Right renal cortex interstitium (tissue), 3 donors: ENCODE results near the gene BCAP31. TPM values are rescaled to one million over a fixed set of nuclear protein-coding genes. Genes with fewer than 3 reads are reported as not detected.
"Not testable (repeated sequence)": the region's sequence is repeated elsewhere in the genome, so short reads cannot be mapped to it uniquely, and the experiment has no call there.

Source experiments
- DNase-seq, 3 donors: peaks; one replicate each; pipeline ENCODE4 v3.0.0-alpha.2; 2013; ENCODE audit warnings: low read depth in 3 of 3, low spot score in 2 of 3
- polyA plus RNA-seq, 3 donors: library from polyadenylated mRNA; unstranded; fragments of 120-200 nt; gene quantifications; one replicate each; pipeline ENCODE4 v1.2.1, GENCODE V29; 2013; ENCODE audit not compliant: insufficient read length in 3 of 3

Gene BCAP31
- polyA plus RNA-seq, 3 donors, result 191 to 206 (median 202) TPM

- DNase-seq, result no peak
These were observed 39.0 kb downstream of the BCAP31 start for GRCh38 chrX:153685156-153685536.

GRCh38 chrX:153684467-153685155 is 39.6 kb downstream of the BCAP31 start:
- no peak for DNase-seq

DNA sequence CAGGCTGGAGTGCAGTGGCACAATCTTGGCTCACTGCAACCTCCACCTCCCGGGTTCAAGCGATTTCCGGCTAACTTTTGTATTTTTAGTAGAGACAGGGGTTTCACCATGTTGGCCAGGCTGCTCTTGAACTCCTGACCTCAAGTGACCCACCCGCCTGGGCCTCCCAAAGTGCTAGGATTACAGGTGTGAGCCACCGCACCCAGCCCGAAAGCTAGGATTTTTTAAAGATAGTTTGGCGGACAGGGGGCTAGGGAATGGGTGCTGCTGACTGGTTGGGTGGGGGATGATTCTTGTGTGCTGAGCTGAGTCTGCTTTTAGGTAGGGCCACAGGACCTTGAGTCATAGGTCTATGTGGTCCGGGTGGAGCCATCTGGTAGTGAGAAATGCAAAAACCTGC is 40.7 kb downstream of the BCAP31 start:
- DNase-seq, result not testable (repeated sequence)

GRCh38 chrX:153681175-153681574 is 43.0 kb downstream of the BCAP31 start:
- no peak for DNase-seq

GRCh38 chrX:153674219-153674851 is 49.9 kb downstream of the BCAP31 start:
- no peak for DNase-seq

DNA sequence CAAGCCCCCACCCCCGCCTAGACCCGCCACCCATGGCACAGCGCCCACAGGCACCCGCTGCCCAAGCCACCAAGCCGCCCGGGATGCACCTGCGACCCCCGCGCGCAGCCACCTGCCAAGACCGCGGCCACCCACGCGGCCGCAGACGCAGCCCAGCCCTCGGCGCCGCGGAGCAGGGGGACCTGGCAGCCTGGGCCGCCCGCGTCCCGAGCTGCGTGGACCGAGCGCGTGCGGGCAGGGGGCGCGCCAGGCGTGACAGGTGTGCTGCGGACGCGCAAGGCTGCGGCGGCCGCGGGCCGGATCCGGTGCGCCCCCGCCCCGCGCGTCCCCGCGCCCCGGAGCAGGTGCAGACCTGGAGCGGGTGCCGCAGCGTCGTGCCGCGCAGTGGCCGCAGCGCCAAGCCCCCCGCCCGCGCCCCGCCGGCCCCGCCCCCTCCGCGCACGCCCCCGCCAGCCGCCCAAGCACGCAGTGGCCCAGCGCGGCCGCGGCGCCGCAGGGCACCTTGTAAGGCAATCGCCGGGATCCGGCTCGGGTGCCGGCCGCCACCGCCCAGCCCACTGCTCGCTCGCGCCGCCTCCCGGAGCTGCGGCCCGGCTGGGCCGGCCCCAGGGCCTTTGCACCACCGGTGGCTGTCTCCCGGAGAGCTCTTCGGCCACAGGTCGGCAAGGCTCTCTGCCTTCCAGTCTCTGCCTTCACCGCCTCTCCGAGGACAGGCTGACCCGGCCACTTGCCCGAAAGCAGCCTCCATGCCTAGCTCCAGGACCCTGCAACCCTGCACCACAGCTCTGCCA is 50.6 kb downstream of the BCAP31 start, which contains the start of gene PNCK:
Gene PNCK (minus strand): TSS at position 386 of the 791 bp plus-strand sequence. CDS start 737 bp downstream, outside the sequence.
- no peak for DNase-seq

- DNase-seq, result no peak
These were observed 51.4 kb downstream of the BCAP31 start for GRCh38 chrX:153672531-153673427.

DNA sequence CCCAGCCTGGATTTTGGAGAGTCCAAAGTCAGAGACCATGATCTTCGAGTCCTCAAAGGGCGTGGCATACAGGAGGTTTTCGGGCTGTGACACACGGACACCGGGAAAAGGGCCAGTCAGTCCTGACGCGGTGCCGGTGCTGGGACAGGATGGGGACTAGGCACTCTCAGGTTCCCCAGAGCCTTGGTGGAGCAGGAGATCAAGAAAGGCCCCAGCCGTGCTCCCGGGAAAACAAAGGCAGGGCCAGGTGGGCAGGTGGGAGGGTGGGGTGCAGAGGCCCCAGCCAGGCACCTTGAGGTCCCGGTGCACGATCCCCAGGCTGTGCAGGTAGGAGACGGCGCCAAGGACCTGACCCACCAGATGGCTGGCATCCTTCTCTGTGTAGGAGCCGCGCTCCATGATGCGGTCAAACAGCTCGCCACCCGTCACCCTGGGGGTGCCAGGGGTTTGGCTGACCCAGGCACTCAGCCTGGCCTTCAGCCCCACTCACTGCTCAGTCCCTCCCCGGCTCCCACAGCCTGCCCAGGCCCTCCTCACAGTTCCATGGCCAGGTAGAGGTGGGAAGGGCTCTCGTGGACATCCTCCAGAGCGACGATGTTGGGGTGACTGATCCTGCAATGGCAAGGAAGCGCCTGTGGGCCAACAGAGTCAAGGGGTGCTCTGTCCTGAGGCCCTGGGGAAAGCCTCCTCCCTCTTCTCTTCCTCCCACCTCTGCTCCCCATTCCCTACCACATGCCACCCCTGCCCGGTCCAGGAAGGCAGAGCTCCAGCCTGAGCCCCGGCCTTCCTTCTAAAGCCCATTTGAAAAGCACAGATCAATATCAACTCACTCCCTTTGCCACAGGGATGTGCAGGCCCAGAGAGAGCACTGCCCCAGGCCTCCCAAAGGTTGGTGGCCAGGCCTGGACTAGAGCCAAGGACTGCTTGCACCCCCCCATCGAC is 52.3 kb downstream of the BCAP31 start:
- DNase-seq, result no peak

DNA sequence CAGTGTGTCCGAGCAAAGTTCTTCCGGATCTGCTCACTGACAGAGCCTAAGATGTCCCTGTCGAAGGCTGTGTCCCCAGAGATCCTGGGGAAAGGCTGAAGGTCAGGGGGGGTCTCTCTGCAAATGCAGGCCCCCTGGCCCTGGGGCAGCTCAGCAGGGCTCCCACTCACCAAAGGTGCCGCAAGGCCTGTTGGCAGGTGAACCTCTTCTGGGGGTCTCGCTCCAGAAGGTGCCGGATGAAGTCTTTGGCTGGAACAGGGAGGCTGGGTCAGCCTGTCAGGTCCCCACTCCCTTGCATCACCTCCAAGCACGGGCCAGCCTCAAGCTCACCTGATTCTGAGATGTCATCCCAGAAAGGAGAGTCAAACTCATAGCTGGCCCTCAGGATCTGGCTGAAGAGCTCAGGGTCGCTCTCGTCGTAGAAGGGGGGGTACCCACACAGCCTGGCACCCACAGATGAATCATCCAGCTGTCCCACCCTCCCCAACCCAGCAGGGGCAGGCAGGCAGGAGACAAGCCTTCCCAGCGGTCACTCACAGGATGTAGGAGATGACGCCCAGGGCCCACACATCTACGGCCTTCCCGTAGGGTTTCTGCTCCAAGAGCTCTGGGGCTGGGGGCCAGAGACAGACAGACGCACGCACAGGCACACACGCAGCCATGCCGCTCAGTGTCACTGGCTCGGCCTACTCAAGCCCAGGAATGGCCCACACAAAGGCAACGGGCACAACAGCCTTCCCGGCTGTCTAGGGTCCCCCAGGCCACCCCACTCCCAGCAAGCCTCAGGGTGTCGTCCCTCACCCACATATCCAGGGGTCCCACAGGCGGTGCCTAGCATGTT is 53.2 kb downstream of the BCAP31 start:
- DNase-seq, result no peak

DNA sequence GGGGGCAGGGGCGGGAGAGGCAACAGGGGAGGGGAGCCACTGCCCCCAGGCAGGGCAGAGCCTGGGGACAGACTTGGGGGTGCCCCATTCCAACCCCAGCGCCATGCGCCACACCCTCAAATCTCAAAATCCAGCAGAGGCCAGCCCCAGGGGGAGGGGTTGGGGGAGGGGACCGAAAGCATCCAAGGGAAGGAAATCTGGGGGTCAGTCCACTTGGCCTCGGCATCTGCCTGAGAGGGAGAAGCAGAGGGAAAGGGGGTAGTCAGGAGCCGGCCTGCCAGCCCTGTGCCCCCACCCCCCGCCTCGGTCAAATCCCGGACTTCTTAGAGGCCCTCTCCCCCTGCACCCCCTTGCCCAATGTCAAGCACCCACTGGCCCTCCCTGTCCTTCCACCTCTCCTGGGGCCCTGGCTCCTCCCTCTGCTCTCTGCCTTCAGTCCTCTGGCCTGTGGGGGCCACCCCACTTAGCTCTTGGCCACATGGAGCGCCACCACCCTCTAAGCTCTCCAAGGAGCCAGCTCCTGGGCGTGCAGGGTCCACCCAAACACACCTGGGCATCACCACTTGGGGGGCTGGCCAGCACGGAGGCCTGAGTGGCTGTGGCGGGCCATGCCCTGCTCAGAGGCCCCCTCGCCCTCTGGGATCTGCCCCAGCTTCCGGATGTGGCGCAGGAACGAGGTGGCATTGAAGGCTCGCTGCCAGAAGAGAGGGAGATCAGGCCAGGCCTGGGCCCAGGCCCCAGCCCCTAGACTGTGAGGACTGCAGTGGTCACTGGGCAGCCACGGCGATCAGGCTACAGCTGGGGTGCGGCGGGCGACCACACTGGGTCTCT is 54.1 kb downstream of the BCAP31 start:
- no peak for DNase-seq

DNA sequence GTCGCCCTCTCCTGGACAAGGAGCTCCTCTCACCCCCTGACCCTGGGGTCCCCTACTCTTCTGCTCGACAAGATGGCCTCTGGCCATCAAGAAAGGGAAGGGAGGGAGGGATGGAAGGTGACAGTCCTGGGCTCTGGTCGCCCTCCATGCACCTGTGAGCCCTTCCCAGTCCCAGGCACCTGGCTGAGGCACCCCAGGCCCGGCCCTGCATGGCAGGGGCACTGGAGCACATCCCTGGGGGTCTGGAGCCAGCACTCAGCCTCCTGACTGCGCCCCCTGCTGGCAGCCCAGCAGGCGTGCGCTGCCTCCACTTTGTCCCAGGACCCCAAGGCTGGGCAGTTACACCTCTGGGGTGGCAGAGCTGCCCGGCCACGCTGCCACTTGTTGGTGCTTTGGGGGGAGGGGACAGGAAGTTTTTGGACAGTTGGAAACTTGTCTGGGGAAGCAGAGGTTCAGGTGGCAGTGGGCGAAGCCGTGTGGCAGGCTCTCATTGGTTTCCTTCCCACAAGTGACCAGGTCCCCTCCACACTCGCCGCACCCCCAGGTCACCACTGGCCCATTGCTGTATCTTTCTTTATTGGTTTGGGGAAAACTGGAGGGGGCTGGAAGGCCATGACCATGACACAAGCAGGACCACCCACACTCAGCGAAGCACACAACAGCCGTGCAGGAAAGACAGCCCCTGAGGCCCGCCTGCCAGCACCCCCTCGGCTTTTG is 54.9 kb downstream of the BCAP31 start:
- DNase-seq, result no peak

DNA sequence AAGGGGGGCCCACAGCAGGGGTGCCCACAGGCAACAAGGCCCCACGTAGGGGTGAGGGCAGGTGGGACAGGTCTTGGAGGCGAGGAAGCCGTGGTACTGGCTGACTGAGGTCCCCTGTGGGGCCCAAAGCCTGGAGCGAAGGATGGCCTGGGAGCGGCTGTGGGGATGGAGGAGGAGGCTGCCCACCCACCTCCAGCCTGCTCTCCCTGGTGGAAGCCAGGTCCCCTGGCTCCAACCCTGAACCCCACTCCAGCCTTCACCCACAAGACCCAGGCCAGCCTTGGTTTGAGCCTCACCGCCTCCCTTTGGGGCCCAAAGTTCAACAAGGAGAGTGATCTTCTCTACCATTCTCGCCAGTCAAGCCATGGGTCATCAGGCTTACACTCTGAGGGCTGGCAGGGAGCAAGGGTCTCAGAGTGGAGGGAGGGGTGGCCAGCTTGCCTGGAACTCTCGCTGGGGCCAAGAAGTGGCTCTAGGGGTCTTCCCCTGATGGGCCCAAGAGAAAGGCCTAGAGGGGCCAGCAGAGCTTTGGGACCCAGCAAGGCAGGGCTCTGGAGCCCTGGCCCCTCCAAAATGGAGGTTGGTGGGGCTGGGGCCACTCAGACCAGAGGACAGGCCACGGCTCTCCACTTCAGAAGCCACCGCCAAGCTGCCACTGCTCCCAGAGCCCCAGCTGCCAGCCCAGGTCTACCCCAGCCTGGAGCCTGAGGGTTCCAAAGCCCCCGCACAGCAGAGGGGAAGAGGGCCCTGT is 55.6 kb downstream of the BCAP31 start:
- no peak for DNase-seq

DNA sequence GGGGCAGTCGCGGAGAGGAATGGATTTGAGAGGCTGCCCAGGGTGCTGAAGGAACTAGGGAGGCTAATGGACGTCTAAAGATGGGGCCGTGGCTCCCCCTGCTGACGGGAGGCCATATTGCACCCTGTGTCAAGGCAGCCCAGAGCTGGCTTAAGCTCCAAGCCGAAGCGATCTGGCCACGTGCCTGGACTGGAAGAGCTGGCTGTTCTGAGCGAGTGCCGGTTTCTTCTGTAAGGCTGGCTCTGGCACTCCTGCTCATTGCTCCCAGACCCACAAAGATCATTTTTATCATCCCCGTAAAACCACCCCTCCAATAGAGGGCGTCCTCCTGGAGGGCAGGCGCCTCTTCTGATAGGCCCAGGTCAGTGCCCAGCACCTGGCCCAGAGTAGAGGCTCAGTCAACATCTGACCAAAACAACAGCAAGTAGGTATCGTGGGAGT is 56.2 kb downstream of the BCAP31 start:
- DNase-seq, result no peak

DNA sequence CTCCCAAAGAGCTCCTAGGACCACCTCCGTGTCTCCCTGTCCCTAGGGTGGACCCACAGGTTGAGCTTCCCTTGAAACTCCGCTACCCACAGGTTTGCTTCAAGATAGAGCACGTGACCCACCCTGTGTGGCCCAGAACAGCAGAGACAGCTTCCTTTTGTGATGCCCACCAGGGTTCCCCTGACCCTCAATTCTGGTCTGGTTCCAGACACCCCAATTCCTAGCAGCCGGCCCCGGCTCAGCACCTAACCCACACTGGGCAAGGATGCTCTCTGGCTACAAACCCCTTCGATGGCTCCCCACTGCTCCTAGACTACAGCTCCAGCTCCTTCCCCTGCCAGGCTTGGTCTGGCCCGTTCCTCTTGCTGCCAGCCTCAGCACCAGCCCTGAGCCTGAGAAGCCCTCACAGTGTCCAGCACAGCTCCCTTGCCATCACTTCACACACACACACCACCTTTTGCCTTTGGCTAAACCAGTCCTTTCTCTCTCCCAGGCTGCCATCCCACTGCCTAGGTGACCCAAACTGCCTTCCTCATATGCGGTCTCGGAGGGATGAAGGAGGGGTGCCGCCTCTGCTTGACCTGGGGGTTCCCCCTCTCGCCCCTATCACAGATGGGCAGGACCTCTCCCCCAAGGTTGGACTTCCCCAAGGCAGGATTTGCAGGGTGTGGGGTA is 56.8 kb downstream of the BCAP31 start:
- DNase-seq, result no peak

- no peak for DNase-seq
These were observed 58.4 kb downstream of the BCAP31 start for GRCh38 chrX:153665726-153666306.
